OCI-LY7 (cell line): Measurements from ENCODE around the gene HPSE2.

ENCODE experiments used
- CTCF ChIP-seq: fragments of 200-600 bp; sonication (generic); conservative IDR thresholded peaks from 2 replicates; pipeline ENCODE4 v1.5.1; 2014; ENCODE audit warnings: mild to moderate bottlenecking, antibody characterized with exemption, low read length, moderate library complexity, mixed read lengths
- EZH2phosphoT487 ChIP-seq: fragments of 200-600 bp; sonication (generic); IDR thresholded peaks from 2 replicates; pipeline ENCODE4 v1.6.1; 2018; ENCODE audit warnings: low read depth, borderline replicate concordance, mild to moderate bottlenecking, mixed run types, antibody characterized with exemption, low read length, moderate library complexity, mixed read lengths

- no peak for TF ChIP-seq EZH2phosphoT487
- no peak for TF ChIP-seq CTCF
Measured at GRCh38 chr10:99119258-99119748, 116.3 kb downstream of the HPSE2 start.
